ENCODE data around the gene STOM. TPM values are rescaled to one million over a fixed set of nuclear protein-coding genes. Genes with fewer than 3 reads are reported as not detected.

Gene STOM
- total RNA-seq, 4 donors from 2014 or later: 43.7 to 169 (median 119) TPM

GRCh38 chr9:121365564-121365963 is 4.5 kb downstream of the STOM start:
- Histone ChIP-seq H3K9me3 (no peaks in the 10 kb centered on the region), H3K27ac (peak overlapping the region in 3 of 4 donors; percentile 40 to 98 (median 96)), H3K27me3 (no peaks in the 10 kb centered on the region), H3K4me1 (peaks cover 45 to 99% (median 70%) of the 10 kb centered on the region in 3 donors), H3K4me3 (peak overlapping the region in 1 of 4 donors; percentile 7), H3K36me3 (no peaks in the 10 kb centered on the region)
- intact Hi-C loops (cut with DNase I): no loop called here
- no peak for DNase-seq
- WGBS, 2 donors: 42 to 61% methylated on average over 2 of the region's 2 CpGs
- TF ChIP-seq CTCF (IDR thresholded peaks at IDR 0.05): no peak
- TF ChIP-seq POLR2A (IDR thresholded peaks at IDR 0.05): no peak

DNA sequence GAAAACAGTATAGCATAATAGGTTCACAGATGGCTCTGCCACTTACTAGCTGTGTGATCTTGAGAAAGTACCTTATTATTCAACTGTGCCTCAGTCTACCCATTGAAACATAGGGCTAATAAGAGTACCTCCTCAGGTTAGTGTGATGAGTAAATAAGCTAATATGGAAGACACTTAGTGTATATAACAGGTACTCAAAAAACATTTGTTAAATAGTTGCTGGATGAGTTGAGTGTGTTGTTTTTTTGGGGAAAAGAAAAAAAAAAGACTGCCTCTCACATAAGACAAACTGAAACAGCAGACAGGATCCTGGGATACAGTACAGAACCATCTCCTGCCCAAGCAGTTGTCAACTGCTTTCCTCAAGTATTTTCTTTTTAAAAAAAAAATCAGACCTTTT is 5.2 kb downstream of the STOM start:
- Histone ChIP-seq H3K4me1 (peaks cover 45 to 99% (median 72%) of the 10 kb centered on the region in 3 donors), H3K36me3 (no peaks in the 10 kb centered on the region), H3K27ac (peak overlapping the region; percentile 63 to 98 (median 84)), H3K27me3 (no peaks in the 10 kb centered on the region), H3K9me3 (no peaks in the 10 kb centered on the region), H3K4me3 (no peak overlapping the region)
- intact Hi-C loops (cut with DNase I): no loop called here
- TF ChIP-seq CTCF (IDR thresholded peaks at IDR 0.05) (no peak), POLR2A (IDR thresholded peaks at IDR 0.05) (no peak)
- no peak for DNase-seq

DNA sequence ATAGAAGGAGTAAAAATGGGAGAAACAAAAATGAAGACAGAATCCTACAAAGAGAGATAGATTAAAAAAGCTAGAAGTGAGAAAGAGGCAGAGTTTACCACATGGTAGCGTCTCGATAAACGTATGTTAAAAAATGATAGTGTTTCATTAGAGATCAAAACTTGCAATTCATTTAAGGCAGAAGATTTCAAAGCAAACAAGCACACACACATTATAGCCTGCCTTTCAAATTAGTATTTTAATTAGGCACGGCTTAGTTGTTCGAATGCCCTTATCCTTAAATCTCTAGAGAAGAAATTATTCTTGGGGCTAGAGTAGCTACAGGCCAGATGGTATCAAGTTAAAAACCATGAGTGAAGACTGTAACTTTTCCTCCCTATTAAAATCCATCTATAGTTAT is 6.0 kb downstream of the STOM start:
- peaks cover 45 to 100% (median 78%) of the 10 kb centered on the region in 3 donors for H3K4me1 ChIP-seq
- DNase-seq: no peak
- intact Hi-C loops (cut with DNase I): no loop called here
- H3K27me3 ChIP-seq: no peaks in the 10 kb centered on the region
- TF ChIP-seq CTCF (IDR thresholded peaks at IDR 0.05) (no peak), POLR2A (IDR thresholded peaks at IDR 0.05) (no peak)
- no peaks in the 10 kb centered on the region for H3K9me3 ChIP-seq
- 63 to 78% methylated on average over 5 of the region's 5 CpGs for WGBS, 2 donors
- H3K4me3 ChIP-seq: peak overlapping the region in 1 of 4 donors; percentile 31
- H3K27ac ChIP-seq: peak overlapping the region; percentile 63 to 98 (median 84)
- H3K36me3 ChIP-seq: no peaks in the 10 kb centered on the region

GRCh38 chr9:121363622-121363961 is 6.5 kb downstream of the STOM start:
- Histone ChIP-seq H3K4me1 (peaks cover 45 to 100% (median 80%) of the 10 kb centered on the region in 3 donors), H3K4me3 (peak overlapping the region in 1 of 4 donors; percentile 31), H3K27ac (peak overlapping the region; percentile 63 to 98 (median 92)), H3K9me3 (no peaks in the 10 kb centered on the region), H3K27me3 (no peaks in the 10 kb centered on the region), H3K36me3 (no peaks in the 10 kb centered on the region)
- DNase-seq: no peak
- TF ChIP-seq CTCF (IDR thresholded peaks at IDR 0.05) (no peak), POLR2A (IDR thresholded peaks at IDR 0.05) (no peak)
- WGBS, 2 donors: 14 to 25% methylated on average over 1 of the region's 1 CpG
- intact Hi-C loops (cut with DNase I): no loop called here

DNA sequence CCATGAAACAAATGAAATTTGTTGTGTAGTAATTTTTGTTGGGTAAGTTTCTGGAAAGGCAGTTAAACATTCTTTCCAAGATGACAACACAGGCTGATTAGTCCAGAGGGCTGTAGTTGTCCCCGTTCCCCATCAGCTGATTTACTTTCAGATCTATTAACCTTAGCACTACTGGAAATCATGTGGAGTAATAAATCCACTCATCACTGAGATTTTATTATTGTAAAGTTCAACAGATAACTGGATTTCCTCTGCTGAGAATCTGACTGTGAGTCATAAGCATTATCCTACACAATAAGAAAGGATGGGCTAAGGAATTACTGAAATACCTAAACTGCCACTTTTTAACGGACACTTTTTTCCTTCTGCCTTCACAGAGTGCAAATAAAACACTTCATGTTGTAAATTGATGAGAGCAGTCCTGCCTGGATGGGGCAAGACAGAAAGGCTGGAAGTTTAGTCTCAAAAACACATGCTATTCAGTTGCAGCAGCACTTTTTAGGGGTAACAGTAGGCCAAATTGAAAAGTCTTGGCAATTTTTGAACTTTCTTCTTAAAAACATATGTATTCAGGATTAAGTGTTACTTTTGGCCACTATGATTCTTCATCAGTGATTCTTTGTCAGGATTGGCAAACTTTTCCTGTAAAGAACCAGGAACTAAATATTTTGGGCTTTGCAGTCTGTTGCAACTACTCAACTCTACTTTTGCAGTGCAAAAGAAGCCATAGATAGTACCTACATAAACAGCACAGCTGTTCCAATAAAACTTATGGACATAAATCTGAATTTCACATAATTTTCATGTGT is 7.0 kb downstream of the STOM start:
- H3K36me3 ChIP-seq: no peaks in the 10 kb centered on the region
- TF ChIP-seq POLR2A (IDR thresholded peaks at IDR 0.05) (no peak), CTCF (IDR thresholded peaks at IDR 0.05) (no peak)
- no peaks in the 10 kb centered on the region for H3K27me3 ChIP-seq
- intact Hi-C loops (cut with DNase I): no loop called here
- H3K9me3 ChIP-seq: no peaks in the 10 kb centered on the region
- peak overlapping the region in 1 of 4 donors; percentile 31 for H3K4me3 ChIP-seq
- peak overlapping the region; percentile 63 to 98 (median 92) for H3K27ac ChIP-seq
- H3K4me1 ChIP-seq: peaks cover 45 to 100% (median 77%) of the 10 kb centered on the region in 3 donors
- 6 to 12% methylated on average over 2 of the region's 2 CpGs for WGBS, 2 donors
- DNase-seq: no peak

All from esophagus squamous epithelium (tissue), 5 donors.